IMR-90 (cell line): ENCODE results near the gene NECTIN2. TPM values are rescaled to one million over a fixed set of nuclear protein-coding genes. Genes with fewer than 3 reads are reported as not detected.

ENCODE experiments used
- ATAC-seq: fragments of 200-7000 bp; cut with Tn5 transposase; 2 replicates; pipeline ENCODE4 v1.9.1; 2020; ENCODE audit warnings: low read depth, mild to moderate bottlenecking, moderate library complexity
- BruUV-seq: library from RNA; stranded (reverse); fragments of 400-500 nt; replicated peaks from 2 replicates; lab custom pipeline; 2021; lab: Mats Ljungman, UMichigan
- CTCF ChIA-PET: fragments of 300-600 bp; formaldehyde crosslinking; extraction: SDS; loops from one replicate; lab custom pipeline; 2021; ENCODE audit warnings: antibody characterized with exemption; lab: Yijun Ruan, JAX
- POLR2A ChIA-PET: fragments of 300-600 bp; sonication (Branson Sonifier 250); formaldehyde crosslinking; loops from one replicate; lab custom pipeline; 2022; ENCODE audit warnings: antibody characterized with exemption; ENCODE audit not compliant: unreplicated experiment; lab: Charles Lee
- DNase-seq: peaks from one replicate; pipeline ENCODE4 v3.0.0; 2013
- H2AFZ ChIP-seq: replicated peaks from 2 replicates; pipeline ENCODE3; 2013; ENCODE audit warnings: low read length, mild to moderate bottlenecking; ENCODE audit not compliant: poor library complexity
- H2AK5ac ChIP-seq: 2 replicates; pipeline ENCODE4 v1.6.1; 2013; ENCODE audit warnings: low read depth, low read length, inconsistent platforms
- H2AK9ac ChIP-seq: replicated peaks from 2 replicates; pipeline ENCODE3; 2013; ENCODE audit warnings: mild to moderate bottlenecking, low read depth, low read length, moderate library complexity; ENCODE audit not compliant: poor library complexity
- H2BK120ac ChIP-seq: 2 replicates; pipeline ENCODE4 v1.6.1; 2013; ENCODE audit warnings: low read depth, low read length, inconsistent platforms
- H2BK15ac ChIP-seq: 3 replicates; pipeline ENCODE4 v1.6.1; 2013; ENCODE audit warnings: low read depth, low read length, inconsistent platforms
- H2BK20ac ChIP-seq: 2 replicates; pipeline ENCODE4 v1.6.1; 2013; ENCODE audit warnings: low read depth, mild to moderate bottlenecking, inconsistent platforms, low read length, moderate library complexity
- H2BK5ac ChIP-seq: 2 replicates; pipeline ENCODE4 v1.6.1; 2013; ENCODE audit warnings: mild to moderate bottlenecking, low read depth, low read length, inconsistent platforms; ENCODE audit not compliant: poor library complexity, severe bottlenecking
- H3K14ac ChIP-seq: replicated peaks from 2 replicates; pipeline ENCODE4 v1.6.1; 2013; ENCODE audit warnings: low read depth, low read length, inconsistent platforms
- H3K18ac ChIP-seq: 2 replicates; pipeline ENCODE4 v1.6.1; 2013; ENCODE audit warnings: low read depth, low read length, control low read depth
- H3K23ac ChIP-seq: 2 replicates; pipeline ENCODE4 v1.6.1; 2013; ENCODE audit warnings: low read depth, low read length, inconsistent platforms
- H3K27ac ChIP-seq: 2 replicates; pipeline ENCODE4 v1.5.1; 2013; ENCODE audit warnings: mild to moderate bottlenecking, control low read depth, low read length; ENCODE audit not compliant: insufficient read depth
- H3K27me3 ChIP-seq: 2 replicates; pipeline ENCODE4 v1.6.1; 2013; ENCODE audit warnings: low read length; ENCODE audit not compliant: control insufficient read depth, insufficient read depth
- H3K36me3 ChIP-seq: 2 replicates; pipeline ENCODE4 v1.6.1; 2013; ENCODE audit warnings: low read length, mixed read lengths; ENCODE audit not compliant: control insufficient read depth, insufficient read depth
- H3K4ac ChIP-seq: 2 replicates; pipeline ENCODE4 v1.6.1; 2013; ENCODE audit warnings: low read depth, low read length, inconsistent platforms
- H3K4me1 ChIP-seq: 2 replicates; pipeline ENCODE4 v1.6.1; 2013; ENCODE audit warnings: low read length, mixed read lengths; ENCODE audit not compliant: control insufficient read depth, insufficient read depth
- H3K4me2 ChIP-seq: 2 replicates; pipeline ENCODE4 v1.6.1; 2013; ENCODE audit warnings: low read depth, mild to moderate bottlenecking, control low read depth, low read length, moderate library complexity
- H3K4me3 ChIP-seq: 2 replicates; pipeline ENCODE4 v1.5.1; 2013; ENCODE audit warnings: low read depth, mild to moderate bottlenecking, control low read depth, low read length, moderate library complexity; ENCODE audit not compliant: insufficient read depth
- H3K56ac ChIP-seq: 2 replicates; pipeline ENCODE4 v1.6.1; 2013; ENCODE audit warnings: low read length, inconsistent platforms; ENCODE audit not compliant: insufficient read depth; ENCODE audit errors: extremely low read depth
- H3K79me1 ChIP-seq, 2 experiments: 2 replicates each; pipeline ENCODE4 v1.6.1; 2013; ENCODE audit warnings: low read length in 2 of 2, inconsistent platforms in 1 of 2, low read depth in 1 of 2
- H3K9ac ChIP-seq: 2 replicates; pipeline ENCODE4 v1.6.1; 2013; ENCODE audit warnings: low read depth, low read length, control low read depth
- H3K9me1 ChIP-seq: 2 replicates; pipeline ENCODE4 v1.6.1; 2013; ENCODE audit warnings: low read length, inconsistent platforms; ENCODE audit not compliant: insufficient read depth
- H3K9me3 ChIP-seq: 2 replicates; pipeline ENCODE4 v1.6.1; 2013; ENCODE audit warnings: low read length; ENCODE audit not compliant: control insufficient read depth, insufficient read depth
- H4K20me1 ChIP-seq: 2 replicates; pipeline ENCODE4 v1.6.1; 2013; ENCODE audit warnings: low read length, inconsistent platforms; ENCODE audit not compliant: insufficient read depth
- H4K5ac ChIP-seq: 2 replicates; pipeline ENCODE4 v1.6.1; 2013; ENCODE audit warnings: mild to moderate bottlenecking, low read depth, low read length, control low read depth
- H4K8ac ChIP-seq, 2 experiments: 2 replicates each; pipeline ENCODE4 v1.6.1; 2013; ENCODE audit warnings: low read depth in 2 of 2, low read length in 2 of 2, control low read depth in 1 of 2, inconsistent platforms in 1 of 2
- H4K91ac ChIP-seq: 2 replicates; pipeline ENCODE4 v1.6.1; 2013; ENCODE audit warnings: low read depth, low read length, inconsistent platforms; ENCODE audit not compliant: insufficient read depth
- BHLHE40 ChIP-seq: fragments of 150-350 bp; IDR thresholded peaks from 2 replicates; pipeline ENCODE4 v1.6.1; 2016; ENCODE audit warnings: mild to moderate bottlenecking, low read depth, low read length
- CEBPB ChIP-seq: IDR thresholded peaks from 2 replicates; pipeline ENCODE4 v1.6.1; 2012; ENCODE audit warnings: low read depth, low read length, improper control_type of control experiment
- CTCF ChIP-seq: conservative IDR thresholded peaks from 2 replicates; pipeline ENCODE4 v1.5.1; 2012; ENCODE audit warnings: mild to moderate bottlenecking, low read depth, low read length, improper control_type of control experiment
- ELK1 ChIP-seq: fragments of 150-350 bp; IDR thresholded peaks from 2 replicates; pipeline ENCODE4 v1.6.1; 2016; ENCODE audit warnings: low read depth, mild to moderate bottlenecking, low read length, moderate library complexity, borderline replicate concordance
- FOS ChIP-seq: fragments of 150-350 bp; IDR thresholded peaks from 2 replicates; pipeline ENCODE4 v1.6.1; 2016; ENCODE audit warnings: low read depth, low read length
- MXI1 ChIP-seq: IDR thresholded peaks from 2 replicates; pipeline ENCODE4 v1.6.1; 2012; ENCODE audit warnings: low read depth, mild to moderate bottlenecking, low read length, moderate library complexity, borderline replicate concordance
- POLR2A ChIP-seq: IDR thresholded peaks from 2 replicates; pipeline ENCODE4 v1.6.1; 2012; ENCODE audit warnings: mild to moderate bottlenecking, low read depth, low read length
- RCOR1 ChIP-seq: IDR thresholded peaks from 2 replicates; pipeline ENCODE4 v1.6.1; 2012; ENCODE audit warnings: mild to moderate bottlenecking, low read length, improper control_type of control experiment; ENCODE audit not compliant: insufficient replicate concordance
- RFX5 ChIP-seq: IDR thresholded peaks from 2 replicates; pipeline ENCODE4 v1.8.0; 2012; ENCODE audit warnings: low read depth, mild to moderate bottlenecking, low read length, moderate library complexity
- SMC3 ChIP-seq: fragments of 150-350 bp; IDR thresholded peaks from 2 replicates; pipeline ENCODE4 v1.6.1; 2016; ENCODE audit warnings: low read depth, mild to moderate bottlenecking, antibody characterized with exemption, low read length, moderate library complexity
- USF2 ChIP-seq: fragments of 150-350 bp; IDR thresholded peaks from 2 replicates; pipeline ENCODE4 v1.6.1; 2017; ENCODE audit warnings: mild to moderate bottlenecking, antibody characterized with exemption, low read length, low read depth
- WGBS, 2 experiments: methylation state at CpG; one replicate each; pipeline versions ENCODE4 v1.1.5 to v1.1.7; 2013; ENCODE audit warnings: missing lambda C conversion rate in 2 of 2; ENCODE audit not compliant: insufficient read length in 1 of 2; ENCODE audit errors: extremely low coverage in 2 of 2; 5-methylcytosine and 5-hydroxymethylcytosine counted together
- dilution Hi-C: fragments of 300-500 bp; cut with HindIII; formaldehyde crosslinking; loops from one replicate; pipeline ENCODE4 v1.14.3; 2018; ENCODE audit warnings: low sequenced_read_pairs; ENCODE audit not compliant: unreplicated experiment
- in situ Hi-C: fragments of 300-500 bp; cut with MboI; formaldehyde crosslinking; loops from 3 replicates; pipeline ENCODE4 v1.14.3; 2019; ENCODE audit warnings: low sequenced_read_pairs, inconsistent platforms, mixed read lengths
- intact Hi-C: fragments of 100-400 bp; cut with micrococcal nuclease; formaldehyde crosslinking; loops from 2 replicates; pipeline ENCODE4 v1.10.0; 2022
- polyA plus RNA-seq, 3 experiments: library from polyadenylated mRNA; depleted of rRNA; stranded (reverse); fragments of >200 nt; gene quantifications; 2 replicates each; pipeline ENCODE4 v1.2.3, GENCODE V29; 2012; ENCODE audit warnings: low replicate concordance in 1 of 3
- total RNA-seq: library from RNA; depleted of rRNA; stranded (reverse); fragments of >200 nt; gene quantifications from 2 replicates; pipeline ENCODE4 v1.2.3, GENCODE V29; 2012

The NECTIN2 gene
- total and polyA plus RNA-seq, 2 of the 4 experiments (the other 2 are of a cell fraction), result 77.8 to 170 TPM

- no CpG with 5 or more reads among the region's 15 CpGs for WGBS, 2 experiments
- H3K9ac ChIP-seq, result no peak overlapping the region
- H3K27me3 ChIP-seq, result no peaks in the 10 kb centered on the region
- H3K4me1 ChIP-seq, result 0 out of 2 replicates have a peak, but pooled peaks cover 1% of the 10 kb centered on the region
- H2BK5ac ChIP-seq, result no peak overlapping the region
- H3K4me2 ChIP-seq, result no peak overlapping the region
- no peak overlapping the region for H3K23ac ChIP-seq
- no peak overlapping the region for H3K56ac ChIP-seq
- no peak for ATAC-seq
- H4K20me1 ChIP-seq, result no peaks in the 10 kb centered on the region; the same call in 1 of the 2 replicates
- no TSS peak for BruUV-seq
- CTCF ChIA-PET, result no interaction called here
- in situ Hi-C loops, result no loop called here
- H4K8ac ChIP-seq, result no peak overlapping the region
- POLR2A ChIA-PET, result no interaction called here
- H2BK20ac ChIP-seq, result no peak overlapping the region
- H2AK5ac ChIP-seq, result no peak overlapping the region
- intact Hi-C loops, result no loop called here
- H2AFZ ChIP-seq, result no peak overlapping the region
- no peak overlapping the region for H2BK15ac ChIP-seq
- H3K9me1 ChIP-seq, result peaks cover 8% of the 10 kb centered on the region; the same call in 1 of the 2 replicates
- peaks cover 12 to 45% of the 10 kb centered on the region in 2 experiments for H3K79me1 ChIP-seq
- no peak overlapping the region for H2BK120ac ChIP-seq
- no peak overlapping the region for H3K4me3 ChIP-seq
- no peak overlapping the region for H4K5ac ChIP-seq
- dilution Hi-C loops, result no loop called here
- no peak for TF ChIP-seq RFX5
- TF ChIP-seq CTCF, result no peak
- TF ChIP-seq ELK1, result no peak
- TF ChIP-seq RCOR1, result no peak
- TF ChIP-seq CEBPB, result no peak
- TF ChIP-seq POLR2A, result no peak
- TF ChIP-seq FOS, result no peak
- no peak for TF ChIP-seq MXI1
- no peak for TF ChIP-seq BHLHE40
- TF ChIP-seq SMC3, result no peak
- TF ChIP-seq USF2, result no peak
- DNase-seq, result no peak
- H2AK9ac ChIP-seq, result no peak overlapping the region
- no peak overlapping the region for H3K14ac ChIP-seq
- no peak overlapping the region for H3K27ac ChIP-seq
- H4K91ac ChIP-seq, result no peak overlapping the region
- peaks cover 55% of the 10 kb centered on the region for H3K36me3 ChIP-seq
- H3K9me3 ChIP-seq, result no peaks in the 10 kb centered on the region
- no peak overlapping the region for H3K4ac ChIP-seq
- H3K18ac ChIP-seq, result no peak overlapping the region
These were observed 36.0 kb downstream of the NECTIN2 start for GRCh38 chr19:44882063-44882462.
